GM12892 (cell line): ENCODE data around the gene ACTR10.

Experiments
- POLR2AphosphoS5 ChIP-seq: IDR thresholded peaks from 2 replicates; pipeline ENCODE4 v1.6.1; 2011; ENCODE audit warnings: low read depth, low read length, control low read depth
- TAF1 ChIP-seq: IDR thresholded peaks from 2 replicates; pipeline ENCODE4 v1.6.1; 2011; ENCODE audit warnings: low read depth, mild to moderate bottlenecking, control low read depth, low read length, borderline replicate concordance

DNA sequence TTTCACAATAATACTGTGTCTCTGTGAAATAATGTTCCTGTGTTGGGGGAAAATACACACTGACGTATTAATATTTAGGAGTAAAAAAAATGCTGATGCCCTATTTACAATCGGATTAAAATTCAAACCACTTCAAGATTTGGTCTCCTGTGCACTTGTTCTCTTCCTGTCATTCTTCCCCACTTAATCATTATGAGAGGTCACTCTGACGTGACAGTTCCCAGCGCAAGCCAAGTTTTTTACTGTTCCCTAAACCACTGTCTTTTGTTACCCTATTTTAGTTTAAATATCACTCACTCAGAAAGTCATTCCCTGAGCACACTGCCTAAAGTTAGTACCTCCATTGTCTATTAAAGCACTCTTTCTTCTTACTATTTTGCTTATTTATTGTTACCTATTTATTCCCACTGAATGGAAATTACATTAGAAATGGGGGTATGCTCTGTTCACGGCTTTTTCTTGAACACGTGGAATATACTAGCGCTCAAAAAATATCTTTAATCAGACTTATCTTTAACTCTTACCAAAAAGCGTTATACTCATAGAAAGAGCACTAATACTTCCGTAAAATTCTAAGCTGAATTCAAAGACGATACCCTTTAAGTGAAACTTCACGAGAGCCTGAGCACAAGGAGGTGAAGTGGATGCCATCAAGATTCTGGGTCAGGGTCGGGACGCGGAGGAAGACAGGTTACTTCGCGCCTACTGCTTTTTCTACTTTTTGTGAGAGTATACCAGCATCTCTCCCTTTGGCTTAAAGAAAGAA is 44.0 kb downstream of the ACTR10 start:
- no peak for TF ChIP-seq TAF1
- no peak for TF ChIP-seq POLR2AphosphoS5
